ENCODE data around the gene MIER2. TPM values are rescaled to one million over a fixed set of nuclear protein-coding genes. Genes with fewer than 3 reads are reported as not detected.
A peak's percentile ranks its signal among the peaks of the same experiment; 100 is the strongest.

Gene MIER2
- total and polyA plus RNA-seq, 10 of the 15 experiments (the other 5 are each of a cell fraction or from before 2014, with no cell fraction given), result 0.48 to 23.6 (median 12.1) TPM

GRCh38 chr19:277581-278165, 66.9 kb downstream of the MIER2 start:
- SMC1A ChIA-PET (ENCODE audit: uncharacterized antibody, unreplicated experiment), result no interaction called here
- POLR2A ChIA-PET, result no interaction called here
- Histone ChIP-seq H3K27ac (ENCODE audit: control insufficient read depth, insufficient read depth) (no peak overlapping the region), H3K4me1 (ENCODE audit: control insufficient read depth, insufficient read depth, low read length) (no peaks in the 10 kb centered on the region), H3K36me3 (ENCODE audit: control insufficient read depth in 2 of 2, insufficient read depth in 2 of 2, low read length in 1 of 2) (no peaks in the 10 kb centered on the region), H2AFZ (ENCODE audit: control insufficient read depth, low read depth, low read length) (no peak overlapping the region), H3K9me3 (replicated peaks; ENCODE audit: control insufficient read depth, insufficient read depth, low read length) (no peaks in the 10 kb centered on the region), H3K9ac (ENCODE audit: control insufficient read depth, insufficient read depth, low read length) (no peak overlapping the region), H4K20me1 (ENCODE audit: control insufficient read depth, insufficient read depth) (no peaks in the 10 kb centered on the region), H3K4me3 (no peak overlapping the region), H3K79me2 (ENCODE audit: control insufficient read depth, insufficient read depth, low read length) (no peaks in the 10 kb centered on the region), H3K27me3 (replicated peaks in 1 of 2; ENCODE audit: control insufficient read depth in 2 of 2, insufficient read depth in 2 of 2, low read length in 1 of 2) (no peaks in the 10 kb centered on the region; a peak in 1 of 4 replicates), H3K4me2 (ENCODE audit: control insufficient read depth, insufficient read depth) (no peak overlapping the region)
- no TSS peak for BruUV-seq (replicated peaks)
- intact Hi-C loops (cut with micrococcal nuclease; ENCODE audit: unreplicated experiment), result no loop called here
- in situ Hi-C loops (cut with MboI), result no loop called here
- ATAC-seq (no peak), DNase-seq (ENCODE audit: low read depth, low spot score) (no peak), FAIRE-seq (no peak)
- WGBS (ENCODE audit: insufficient coverage, insufficient replicate concordance, low lambda C conversion rate, missing lambda C conversion rate), result 28% methylated on average over 21 of the region's 21 CpGs
- RAD21 ChIA-PET (ENCODE audit: unreplicated experiment), result no interaction called here
- TF ChIP-seq SREBF2 (IDR thresholded peaks at IDR 0.05; ENCODE audit: low read length) (no peak), NR2C2 (IDR thresholded peaks at IDR 0.05; ENCODE audit: borderline replicate concordance, control insufficient read depth, insufficient read length, low read depth) (no peak), NFYB (IDR thresholded peaks at IDR 0.05; ENCODE audit: insufficient read depth, low read depth, low read length) (no peak), FOXK2 (IDR thresholded peaks at IDR 0.05) (no peak)
- TF ChIP-seq, protein P1, sequence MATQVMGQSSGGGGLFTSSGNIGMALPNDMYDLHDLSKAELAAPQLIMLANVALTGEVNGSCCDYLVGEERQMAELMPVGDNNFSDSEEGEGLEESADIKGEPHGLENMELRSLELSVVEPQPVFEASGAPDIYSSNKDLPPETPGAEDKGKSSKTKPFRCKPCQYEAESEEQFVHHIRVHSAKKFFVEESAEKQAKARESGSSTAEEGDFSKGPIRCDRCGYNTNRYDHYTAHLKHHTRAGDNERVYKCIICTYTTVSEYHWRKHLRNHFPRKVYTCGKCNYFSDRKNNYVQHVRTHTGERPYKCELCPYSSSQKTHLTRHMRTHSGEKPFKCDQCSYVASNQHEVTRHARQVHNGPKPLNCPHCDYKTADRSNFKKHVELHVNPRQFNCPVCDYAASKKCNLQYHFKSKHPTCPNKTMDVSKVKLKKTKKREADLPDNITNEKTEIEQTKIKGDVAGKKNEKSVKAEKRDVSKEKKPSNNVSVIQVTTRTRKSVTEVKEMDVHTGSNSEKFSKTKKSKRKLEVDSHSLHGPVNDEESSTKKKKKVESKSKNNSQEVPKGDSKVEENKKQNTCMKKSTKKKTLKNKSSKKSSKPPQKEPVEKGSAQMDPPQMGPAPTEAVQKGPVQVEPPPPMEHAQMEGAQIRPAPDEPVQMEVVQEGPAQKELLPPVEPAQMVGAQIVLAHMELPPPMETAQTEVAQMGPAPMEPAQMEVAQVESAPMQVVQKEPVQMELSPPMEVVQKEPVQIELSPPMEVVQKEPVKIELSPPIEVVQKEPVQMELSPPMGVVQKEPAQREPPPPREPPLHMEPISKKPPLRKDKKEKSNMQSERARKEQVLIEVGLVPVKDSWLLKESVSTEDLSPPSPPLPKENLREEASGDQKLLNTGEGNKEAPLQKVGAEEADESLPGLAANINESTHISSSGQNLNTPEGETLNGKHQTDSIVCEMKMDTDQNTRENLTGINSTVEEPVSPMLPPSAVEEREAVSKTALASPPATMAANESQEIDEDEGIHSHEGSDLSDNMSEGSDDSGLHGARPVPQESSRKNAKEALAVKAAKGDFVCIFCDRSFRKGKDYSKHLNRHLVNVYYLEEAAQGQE (IDR thresholded peaks at IDR 0.05; ENCODE audit: low read depth, low read length), result peak; percentile 81
- TF ChIP-seq, protein P2, sequence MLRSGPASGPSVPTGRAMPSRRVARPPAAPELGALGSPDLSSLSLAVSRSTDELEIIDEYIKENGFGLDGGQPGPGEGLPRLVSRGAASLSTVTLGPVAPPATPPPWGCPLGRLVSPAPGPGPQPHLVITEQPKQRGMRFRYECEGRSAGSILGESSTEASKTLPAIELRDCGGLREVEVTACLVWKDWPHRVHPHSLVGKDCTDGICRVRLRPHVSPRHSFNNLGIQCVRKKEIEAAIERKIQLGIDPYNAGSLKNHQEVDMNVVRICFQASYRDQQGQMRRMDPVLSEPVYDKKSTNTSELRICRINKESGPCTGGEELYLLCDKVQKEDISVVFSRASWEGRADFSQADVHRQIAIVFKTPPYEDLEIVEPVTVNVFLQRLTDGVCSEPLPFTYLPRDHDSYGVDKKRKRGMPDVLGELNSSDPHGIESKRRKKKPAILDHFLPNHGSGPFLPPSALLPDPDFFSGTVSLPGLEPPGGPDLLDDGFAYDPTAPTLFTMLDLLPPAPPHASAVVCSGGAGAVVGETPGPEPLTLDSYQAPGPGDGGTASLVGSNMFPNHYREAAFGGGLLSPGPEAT (IDR thresholded peaks at IDR 0.05; ENCODE audit: low read depth), result no peak
- CTCF ChIA-PET, result interaction anchor here (1.9 kb wide), 1 partner anchor 10 kb away, joined by 6 read pairs; no protein-coding TSS in a partner anchor

Data from GM12878 (cell line).